ENCODE data around the gene RFX8. TPM values are rescaled to one million over a fixed set of nuclear protein-coding genes. Genes with fewer than 3 reads are reported as not detected.

RFX8 gene
- total and polyA plus RNA-seq, 10 of the 15 experiments (the other 5 are each of a cell fraction or from before 2014, with no cell fraction given) = 0.19 TPM; not detected in 9

GRCh38 chr2:101379091-101379490, 95.8 kb downstream of the RFX8 start:
- ChIA-PET POLR2A (no interaction called here), CTCF (no interaction called here), SMC1A (ENCODE audit: uncharacterized antibody, unreplicated experiment) (no interaction called here), RAD21 (ENCODE audit: unreplicated experiment) (no interaction called here)
- no peak for TF ChIP-seq FOXK2 (IDR thresholded peaks at IDR 0.05)
- TF ChIP-seq IRF4 (IDR thresholded peaks at IDR 0.05; ENCODE audit: low read depth, low read length) = no peak
- no peak for TF ChIP-seq ZNF24 (IDR thresholded peaks at IDR 0.05)
- ATAC-seq = no peak
- Histone ChIP-seq H3K9ac (ENCODE audit: control insufficient read depth, insufficient read depth, low read length) (no peak overlapping the region), H3K4me1 (ENCODE audit: control insufficient read depth, insufficient read depth, low read length) (no peaks in the 10 kb centered on the region), H3K79me2 (ENCODE audit: control insufficient read depth, insufficient read depth, low read length) (no peaks in the 10 kb centered on the region), H3K27ac (ENCODE audit: control insufficient read depth, insufficient read depth) (no peak overlapping the region), H3K9me3 (replicated peaks; ENCODE audit: control insufficient read depth, insufficient read depth, low read length) (no peaks in the 10 kb centered on the region), H2AFZ (ENCODE audit: control insufficient read depth, low read depth, low read length) (no peak overlapping the region), H3K4me2 (ENCODE audit: control insufficient read depth, insufficient read depth) (no peak overlapping the region), H3K4me3 (no peak overlapping the region), H3K27me3 (replicated peaks in 1 of 2; ENCODE audit: control insufficient read depth in 2 of 2, insufficient read depth in 2 of 2, low read length in 1 of 2) (peaks cover 2 to 3% of the 10 kb centered on the region in 2 experiments; a peak in 2 of 4 replicates), H3K36me3 (ENCODE audit: control insufficient read depth in 2 of 2, insufficient read depth in 2 of 2, low read length in 1 of 2) (no peaks in the 10 kb centered on the region), H4K20me1 (ENCODE audit: control insufficient read depth, insufficient read depth) (no peaks in the 10 kb centered on the region)
- in situ Hi-C loops (cut with MboI) = no loop called here
- FAIRE-seq = no peak
- DNase-seq (ENCODE audit: low read depth, low spot score) = no peak
- 42% methylated on average over 2 of the region's 2 CpGs for WGBS (ENCODE audit: insufficient coverage, insufficient replicate concordance, low lambda C conversion rate, missing lambda C conversion rate)
- intact Hi-C loops (cut with micrococcal nuclease; ENCODE audit: unreplicated experiment) = no loop called here
- BruUV-seq (replicated peaks) = no TSS peak

GRCh38 chr2:101375653-101376052, 99.3 kb downstream of the RFX8 start:
- DNase-seq (ENCODE audit: low read depth, low spot score) (no peak), FAIRE-seq (no peak), ATAC-seq (no peak)
- peaks cover 2% of the 10 kb centered on the region in 2 experiments; a peak in 2 of 4 replicates for H3K27me3 ChIP-seq (replicated peaks in 1 of 2; ENCODE audit: control insufficient read depth in 2 of 2, insufficient read depth in 2 of 2, low read length in 1 of 2)
- POLR2A ChIA-PET = no interaction called here
- H2AFZ ChIP-seq (ENCODE audit: control insufficient read depth, low read depth, low read length) = no peak overlapping the region
- in situ Hi-C loops (cut with MboI) (no loop called here), intact Hi-C loops (cut with micrococcal nuclease; ENCODE audit: unreplicated experiment) (no loop called here)
- no peaks in the 10 kb centered on the region for H3K4me1 ChIP-seq (ENCODE audit: control insufficient read depth, insufficient read depth, low read length)
- BruUV-seq (replicated peaks) = no TSS peak
- SMC1A ChIA-PET (ENCODE audit: uncharacterized antibody, unreplicated experiment) = no interaction called here
- H3K79me2 ChIP-seq (ENCODE audit: control insufficient read depth, insufficient read depth, low read length) = no peaks in the 10 kb centered on the region
- no peak overlapping the region for H3K4me2 ChIP-seq (ENCODE audit: control insufficient read depth, insufficient read depth)
- H3K27ac ChIP-seq (ENCODE audit: control insufficient read depth, insufficient read depth) = no peak overlapping the region
- RAD21 ChIA-PET (ENCODE audit: unreplicated experiment) = no interaction called here
- CTCF ChIA-PET = no interaction called here
- H4K20me1 ChIP-seq (ENCODE audit: control insufficient read depth, insufficient read depth) = no peaks in the 10 kb centered on the region
- 34% methylated on average over 9 of the region's 9 CpGs for WGBS (ENCODE audit: insufficient coverage, insufficient replicate concordance, low lambda C conversion rate, missing lambda C conversion rate)
- H3K4me3 ChIP-seq = no peak overlapping the region
- H3K9ac ChIP-seq (ENCODE audit: control insufficient read depth, insufficient read depth, low read length) = no peak overlapping the region
- no peaks in the 10 kb centered on the region for H3K9me3 ChIP-seq (replicated peaks; ENCODE audit: control insufficient read depth, insufficient read depth, low read length)
- H3K36me3 ChIP-seq (ENCODE audit: control insufficient read depth in 2 of 2, insufficient read depth in 2 of 2, low read length in 1 of 2) = no peaks in the 10 kb centered on the region
- TF ChIP-seq CBFB (IDR thresholded peaks at IDR 0.05; ENCODE audit: low read depth) (no peak), SP1 (IDR thresholded peaks at IDR 0.05; ENCODE audit: low read depth, low read length) (no peak), MTA2 (IDR thresholded peaks at IDR 0.05; ENCODE audit: low read depth) (no peak), TBL1XR1 (IDR thresholded peaks at IDR 0.05; ENCODE audit: low read depth, low read length) (no peak), MLLT1 (IDR thresholded peaks at IDR 0.05) (no peak), IKZF1 (conservative IDR thresholded peaks at IDR 0.05) (no peak), EED (IDR thresholded peaks at IDR 0.05; ENCODE audit: low read depth) (no peak), SKIL (IDR thresholded peaks at IDR 0.05; ENCODE audit: low read depth, poor library complexity, severe bottlenecking) (no peak), HDAC2 (IDR thresholded peaks at IDR 0.05) (no peak), SREBF1 (IDR thresholded peaks at IDR 0.05; ENCODE audit: low read length) (no peak), MAX (IDR thresholded peaks at IDR 0.05; ENCODE audit: low read depth, low read length) (no peak), SPI1 (IDR thresholded peaks at IDR 0.05; ENCODE audit: borderline replicate concordance, insufficient read depth, low read depth, low read length) (no peak), MEF2B (IDR thresholded peaks at IDR 0.05; ENCODE audit: partially characterized antibody, poor library complexity, severe bottlenecking) (no peak), HCFC1 (IDR thresholded peaks at IDR 0.05; ENCODE audit: low read length) (no peak)

All from GM12878 (cell line).